ENCODE data around the gene TGFBR2. TPM values are rescaled to one million over a fixed set of nuclear protein-coding genes. Genes with fewer than 3 reads are reported as not detected.

Gene TGFBR2
- total and polyA plus RNA-seq, 2 experiments from 2014 or later: 135 to 188 TPM

GRCh38 chr3:30741889-30742288 is 135.5 kb downstream of the TGFBR2 start:
- no peaks in the 10 kb centered on the region for H4K20me1 ChIP-seq (ENCODE audit: insufficient read depth)
- TF ChIP-seq EZH2phosphoT487 (IDR thresholded peaks at IDR 0.05; ENCODE audit: insufficient read depth, low read depth): no peak
- no peak for TF ChIP-seq EZH2 (IDR thresholded peaks at IDR 0.05; ENCODE audit: insufficient read depth, poor library complexity, severe bottlenecking)
- H3K9me2 ChIP-seq (ENCODE audit: insufficient read depth): no peaks in the 10 kb centered on the region
- no peak overlapping the region for H2AFZ ChIP-seq
- no peaks in the 10 kb centered on the region for H3K36me3 ChIP-seq (ENCODE audit: low read depth)
- H3K4me3 ChIP-seq: no peak overlapping the region
- in situ Hi-C loops (cut with MboI): no loop called here
- H3K79me2 ChIP-seq (ENCODE audit: insufficient read depth): no peaks in the 10 kb centered on the region
- H3K9me3 ChIP-seq (ENCODE audit: low read depth): no peaks in the 10 kb centered on the region
- H3K9ac ChIP-seq: no peak overlapping the region
- no peaks in the 10 kb centered on the region for H3K4me1 ChIP-seq (ENCODE audit: insufficient read depth)
- no peaks in the 10 kb centered on the region for H3K27me3 ChIP-seq (replicated peaks; ENCODE audit: insufficient read depth)
- no peak overlapping the region for H3K27ac ChIP-seq
- H3F3A ChIP-seq (ENCODE audit: insufficient read depth): no peaks in the 10 kb centered on the region
- 92 to 93% methylated on average over 2 of the region's 2 CpGs for WGBS, 2 experiments (ENCODE audit: low coverage in 1 of 2, low lambda C conversion rate in 2 of 2, missing lambda C conversion rate in 2 of 2)
- DNase-seq: no peak
- no peak overlapping the region for H3K4me2 ChIP-seq (ENCODE audit: unreplicated experiment)

GRCh38 chr3:30742796-30743619 is 136.6 kb downstream of the TGFBR2 start:
- H3F3A ChIP-seq (ENCODE audit: insufficient read depth): peaks cover 10% of the 10 kb centered on the region
- DNase-seq: no peak
- H3K4me2 ChIP-seq (ENCODE audit: unreplicated experiment): no peak overlapping the region
- no peak overlapping the region for H3K9ac ChIP-seq
- in situ Hi-C loops (cut with MboI): no loop called here
- H3K9me3 ChIP-seq (ENCODE audit: low read depth): no peaks in the 10 kb centered on the region
- 82 to 86% methylated on average over 4 of the region's 4 CpGs for WGBS, 2 experiments (ENCODE audit: low coverage in 1 of 2, low lambda C conversion rate in 2 of 2, missing lambda C conversion rate in 2 of 2)
- H3K4me1 ChIP-seq (ENCODE audit: insufficient read depth): peaks cover 10% of the 10 kb centered on the region
- H3K27me3 ChIP-seq (replicated peaks; ENCODE audit: insufficient read depth): no peaks in the 10 kb centered on the region
- H3K36me3 ChIP-seq (ENCODE audit: low read depth): no peaks in the 10 kb centered on the region
- H4K20me1 ChIP-seq (ENCODE audit: insufficient read depth): no peaks in the 10 kb centered on the region
- no peak for TF ChIP-seq EZH2 (IDR thresholded peaks at IDR 0.05; ENCODE audit: insufficient read depth, poor library complexity, severe bottlenecking)
- TF ChIP-seq EZH2phosphoT487 (IDR thresholded peaks at IDR 0.05; ENCODE audit: insufficient read depth, low read depth): no peak
- H3K27ac ChIP-seq: no peak overlapping the region
- H3K9me2 ChIP-seq (ENCODE audit: insufficient read depth): no peaks in the 10 kb centered on the region
- H2AFZ ChIP-seq: no peak overlapping the region
- no peak overlapping the region for H3K4me3 ChIP-seq
- no peaks in the 10 kb centered on the region for H3K79me2 ChIP-seq (ENCODE audit: insufficient read depth)
